Tongue (tissue), 2 donors: ENCODE measurements around the gene MGMT. TPM values are rescaled to one million over a fixed set of nuclear protein-coding genes. Genes with fewer than 3 reads are reported as not detected.

Source experiments
- DNase-seq: peaks from one replicate; pipeline ENCODE4 v3.0.0-alpha.2; 2015
- total RNA-seq: library from RNA; depleted of rRNA; stranded (reverse); fragments of >200 nt; gene quantifications from one replicate; pipeline ENCODE4 v1.2.3, GENCODE V29; 2014

Gene MGMT
- total RNA-seq, 1 donor from 2014 or later, result 37.8 TPM

DNA sequence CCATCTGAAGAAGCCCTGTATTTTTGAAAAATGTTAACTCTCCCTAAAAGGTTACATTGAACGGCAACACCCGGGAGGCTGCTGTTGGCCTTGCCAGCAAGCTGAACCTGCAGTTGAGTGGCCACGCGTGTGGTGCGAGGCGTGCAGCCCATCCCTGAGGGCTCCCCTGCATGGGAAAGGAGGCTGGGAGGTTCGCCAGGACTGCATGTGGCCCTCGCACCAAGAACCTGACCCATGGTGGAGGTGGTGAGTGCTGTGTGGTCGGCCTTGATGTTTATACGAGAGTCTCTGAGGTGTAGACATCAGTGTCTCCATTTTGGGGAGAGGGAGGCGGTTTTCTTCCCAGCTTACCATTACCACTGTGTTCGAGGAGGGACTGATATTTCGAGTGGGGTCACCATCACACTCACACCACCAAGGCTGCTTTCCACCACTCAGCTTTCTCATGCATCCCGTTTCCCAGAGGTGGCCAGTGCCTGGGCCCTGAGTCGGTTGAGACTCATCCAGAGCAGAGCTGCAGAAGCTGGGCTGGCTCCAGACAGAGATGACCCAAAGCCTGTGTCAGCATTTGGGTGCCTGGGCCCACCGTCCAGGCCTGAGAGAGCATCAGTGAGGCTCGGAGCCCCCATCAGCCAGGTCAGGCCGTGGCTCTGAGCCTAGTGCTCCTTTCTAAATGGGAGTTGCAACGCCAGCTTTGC is 274.4 kb downstream of the MGMT start:
- no peak for DNase-seq

DNA sequence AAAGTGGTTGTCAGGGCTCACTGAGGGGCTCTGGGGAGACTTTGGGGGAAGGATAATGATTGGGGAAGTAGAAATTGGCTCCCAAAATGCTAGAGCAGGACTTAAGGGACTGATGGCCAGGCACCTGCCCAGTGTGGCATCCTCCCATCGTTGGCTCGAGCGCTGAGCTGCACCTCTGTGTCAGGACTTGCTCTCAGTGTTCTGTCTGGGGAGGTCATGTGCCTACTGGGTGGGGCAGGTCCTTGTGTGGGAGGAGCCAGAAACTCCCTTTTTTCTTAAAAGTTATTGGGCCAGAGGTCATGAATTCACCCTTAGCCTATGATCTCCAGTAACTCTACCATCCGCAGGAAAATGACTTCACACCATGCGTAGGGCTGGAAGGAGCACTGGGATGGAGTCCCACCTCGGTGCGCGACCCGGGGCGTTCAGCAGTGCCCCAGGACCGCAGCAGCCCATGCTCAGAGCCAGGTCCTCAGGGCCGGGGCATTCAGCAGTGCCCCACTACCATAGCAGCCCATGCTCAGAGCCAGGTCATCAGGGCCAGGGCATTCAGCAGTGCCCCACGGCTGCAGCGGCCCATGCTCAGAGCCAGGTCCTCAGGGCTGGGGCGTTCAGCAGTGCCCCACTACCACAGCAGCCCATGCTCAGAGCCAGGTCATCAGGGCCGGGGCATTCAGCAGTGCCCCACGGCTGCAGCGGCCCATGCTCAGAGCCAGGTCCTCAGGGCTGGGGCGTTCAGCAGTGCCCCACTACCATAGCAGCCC is 275.1 kb downstream of the MGMT start:
- no peak for DNase-seq

DNA sequence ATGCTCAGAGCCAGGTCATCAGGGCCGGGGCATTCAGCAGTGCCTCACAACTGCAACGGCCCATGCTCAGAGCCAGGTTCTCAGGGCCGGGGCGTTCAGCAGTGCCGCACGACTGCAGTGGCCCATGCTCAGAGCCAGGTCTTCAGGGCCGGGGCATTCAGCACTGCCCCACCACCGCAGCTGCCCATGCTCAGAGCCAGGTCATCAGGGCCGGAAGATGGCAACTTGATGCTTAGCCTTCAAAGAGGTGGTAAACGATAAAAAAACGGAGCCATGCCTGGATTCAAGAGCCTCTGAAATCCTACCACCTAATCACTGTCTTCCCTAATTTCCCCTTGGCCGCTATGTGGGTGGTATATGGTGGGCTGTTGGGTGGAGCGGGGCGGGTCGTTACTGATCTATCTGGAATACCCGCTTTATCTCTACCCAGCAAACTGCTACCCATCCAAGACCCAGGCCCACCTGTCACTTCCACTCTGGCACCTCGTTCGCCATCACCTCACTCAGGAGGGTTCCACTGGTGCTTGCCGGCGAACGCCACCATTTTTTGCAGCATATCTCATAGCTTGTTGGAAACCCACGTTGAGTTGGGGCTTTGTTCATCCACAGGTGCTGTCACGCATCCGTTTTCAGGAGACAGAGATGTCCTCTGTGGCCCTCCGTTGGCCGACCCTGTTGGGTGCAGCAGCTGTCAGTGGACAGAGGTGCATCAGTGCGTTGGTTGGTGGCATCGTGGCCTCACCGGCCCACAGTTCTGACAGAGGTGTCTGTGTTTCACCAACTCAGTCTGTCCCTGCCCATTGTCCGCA is 275.9 kb downstream of the MGMT start:
- no peak for DNase-seq

DNA sequence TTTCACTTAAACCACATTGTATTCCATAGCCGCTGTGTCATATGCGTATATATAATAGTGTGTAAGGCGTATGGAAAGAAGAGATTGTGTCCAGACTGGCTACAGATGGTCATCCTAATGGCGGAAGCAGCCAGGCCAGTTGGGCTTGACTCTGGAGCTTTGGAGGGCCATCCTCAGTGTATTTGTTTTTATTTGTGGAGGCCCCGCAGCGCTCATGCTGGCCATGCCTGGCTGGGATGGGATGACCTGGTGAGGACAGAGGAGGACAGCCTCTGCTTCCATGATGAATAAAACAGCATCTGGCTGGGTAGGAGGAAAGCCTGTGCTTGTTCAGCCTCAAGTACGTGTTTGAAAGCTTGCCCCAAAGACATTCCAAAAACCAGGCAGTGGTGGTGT is 276.7 kb downstream of the MGMT start:
- DNase-seq, result no peak

DNA sequence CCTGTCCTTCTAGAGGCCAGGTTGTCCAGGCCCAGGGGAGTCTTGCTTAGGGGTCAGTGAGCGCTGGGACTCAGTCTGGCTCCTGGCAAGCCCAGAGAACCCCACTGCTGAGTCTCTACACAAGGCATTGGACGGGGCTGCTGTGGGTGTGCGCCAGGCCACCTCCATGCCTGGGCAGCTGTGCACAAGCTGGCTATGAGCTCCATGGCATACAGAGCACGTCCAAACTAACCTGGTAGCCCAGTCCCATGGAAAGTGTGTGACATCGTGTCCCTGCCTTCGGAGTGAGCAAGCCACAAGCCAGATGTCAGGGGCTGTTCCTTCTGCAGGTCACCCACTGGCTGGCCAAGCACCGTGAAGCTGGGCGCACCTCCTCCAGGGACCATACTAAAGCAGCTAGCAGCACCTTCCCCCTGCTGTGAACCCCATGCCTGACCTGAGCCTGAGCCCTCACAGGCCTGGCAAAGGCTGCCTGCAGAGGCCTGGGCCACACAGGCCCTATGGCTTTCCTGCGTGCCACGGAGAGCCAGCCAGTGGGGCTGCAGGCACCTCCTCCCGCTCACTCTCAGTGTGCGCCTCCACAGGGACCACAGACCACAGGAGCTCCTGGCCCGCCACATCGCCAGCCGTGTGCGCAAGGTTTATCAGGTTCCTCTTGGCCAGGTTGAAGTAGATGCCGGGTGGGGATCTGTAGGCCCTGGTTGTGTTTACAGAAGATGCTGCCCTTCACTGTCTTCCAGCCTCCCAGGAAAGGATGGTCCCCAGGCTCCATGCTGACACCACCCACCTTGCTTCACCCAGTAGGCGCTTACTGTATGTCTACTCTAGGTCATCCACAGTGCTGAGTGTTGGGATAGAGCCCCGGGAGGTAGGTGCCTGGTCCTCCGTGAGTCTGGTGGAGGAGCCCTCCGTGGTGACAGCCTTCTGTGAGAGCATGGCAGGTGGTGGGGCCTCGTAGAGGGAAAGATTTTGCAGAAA is 277.4 kb downstream of the MGMT start:
- DNase-seq, result no peak

DNA sequence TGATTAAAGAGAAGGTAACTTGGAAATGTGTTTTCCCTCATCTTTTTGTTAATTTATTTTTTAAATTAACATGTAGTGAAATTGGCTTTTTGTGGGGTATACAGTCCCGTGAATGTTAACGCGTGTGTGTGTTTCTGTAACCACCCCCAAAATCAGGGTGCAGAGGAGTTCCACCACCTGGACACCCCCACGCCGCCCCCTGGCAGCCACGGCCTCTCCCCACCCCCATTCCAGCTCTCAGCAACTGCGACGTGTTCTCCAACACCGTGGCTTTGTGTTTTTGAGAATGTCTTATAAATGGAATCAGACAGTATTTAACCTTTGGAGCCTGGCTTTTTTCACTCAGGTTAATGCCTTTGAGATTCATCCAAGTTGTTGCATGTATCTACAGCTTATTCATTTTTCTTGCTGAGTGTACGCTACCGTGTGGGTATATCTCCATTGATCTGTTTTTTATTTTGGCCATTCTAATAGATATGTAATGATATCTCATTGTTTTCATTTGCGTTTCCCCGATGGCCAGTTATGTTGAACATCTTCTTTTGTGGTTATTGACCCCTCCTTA is 278.2 kb downstream of the MGMT start:
- no peak for DNase-seq

DNA sequence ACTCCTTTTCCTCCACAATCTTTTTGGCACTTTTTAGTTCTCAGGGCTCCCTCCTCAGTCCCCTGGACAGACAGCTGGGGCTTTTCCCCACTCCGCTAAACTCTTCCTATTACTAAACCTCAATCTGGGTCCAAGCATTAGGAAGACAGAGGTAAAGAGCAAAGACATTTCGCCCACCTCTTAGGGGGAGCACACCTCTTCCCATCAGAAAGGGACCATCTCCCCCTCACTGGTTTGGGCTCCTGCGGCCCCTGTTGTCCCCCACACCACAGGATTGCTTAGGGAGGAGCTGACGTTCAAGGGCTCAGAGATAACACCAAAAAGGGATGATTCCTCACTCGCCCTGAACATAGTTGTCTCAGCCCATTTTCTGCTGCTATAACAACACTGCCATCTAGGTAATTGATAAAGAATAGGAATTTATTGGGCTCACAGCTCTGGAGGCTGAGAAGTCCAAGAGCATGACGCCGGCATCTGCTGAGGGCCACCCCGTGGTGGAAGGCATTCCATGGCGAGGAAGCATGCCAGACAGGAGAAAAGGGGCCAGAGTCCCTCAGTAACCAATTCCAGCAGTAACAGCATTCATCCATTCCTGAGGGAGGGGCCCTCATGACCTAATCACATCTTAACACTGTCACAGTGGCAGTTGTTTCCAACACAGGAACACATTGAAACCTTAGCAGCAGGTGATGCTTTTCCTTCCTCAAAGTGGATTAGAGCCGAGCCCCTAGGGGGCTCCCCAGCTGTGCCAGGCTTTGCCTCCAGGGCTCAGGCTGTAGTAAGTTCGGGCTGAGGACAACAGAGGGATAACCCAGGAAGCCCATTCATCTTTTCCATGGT is 287.4 kb downstream of the MGMT start:
- no peak for DNase-seq

DNA sequence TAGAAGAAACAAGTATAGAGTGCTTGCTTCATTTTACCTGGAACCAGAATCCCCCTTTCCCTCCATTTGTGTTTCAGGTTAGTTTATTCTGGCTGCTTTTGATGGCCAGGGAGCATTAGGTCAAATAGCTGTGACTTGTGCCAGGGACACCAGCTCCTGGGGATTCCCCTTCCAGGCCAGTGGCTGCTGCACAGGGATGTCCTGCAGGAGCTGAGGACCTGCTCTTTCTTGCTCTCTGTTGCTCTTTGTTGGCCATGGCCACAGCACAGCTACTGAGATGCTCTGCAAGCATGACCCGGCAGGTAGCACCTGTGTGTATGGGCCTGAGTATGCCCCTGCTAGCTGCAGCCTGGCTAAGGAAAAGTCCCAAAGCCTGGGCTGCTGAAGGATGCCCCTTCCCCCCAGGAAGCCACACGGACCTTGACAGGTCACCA is 288.1 kb downstream of the MGMT start:
- DNase-seq, result no peak

DNA sequence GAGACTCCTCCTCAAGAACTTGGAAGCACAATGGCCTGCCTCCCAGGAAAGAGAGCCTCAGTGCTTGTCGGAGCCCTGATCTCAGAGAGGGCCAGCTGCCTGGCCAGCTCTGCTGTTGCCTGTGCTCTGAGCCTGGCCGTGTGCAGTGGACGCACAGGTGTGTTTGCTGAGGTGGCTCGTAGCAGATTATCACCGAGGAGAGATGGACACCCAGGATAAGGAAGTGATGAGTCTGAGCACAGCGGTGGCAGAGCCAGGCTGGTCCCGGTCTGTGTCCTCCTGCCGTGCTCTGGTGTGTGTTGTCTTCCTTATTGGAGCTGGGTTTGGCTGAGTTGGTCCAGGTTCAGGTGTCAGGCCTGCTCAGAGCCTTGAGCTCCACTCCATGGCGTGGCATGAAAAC is 288.6 kb downstream of the MGMT start:
- DNase-seq, result no peak

DNA sequence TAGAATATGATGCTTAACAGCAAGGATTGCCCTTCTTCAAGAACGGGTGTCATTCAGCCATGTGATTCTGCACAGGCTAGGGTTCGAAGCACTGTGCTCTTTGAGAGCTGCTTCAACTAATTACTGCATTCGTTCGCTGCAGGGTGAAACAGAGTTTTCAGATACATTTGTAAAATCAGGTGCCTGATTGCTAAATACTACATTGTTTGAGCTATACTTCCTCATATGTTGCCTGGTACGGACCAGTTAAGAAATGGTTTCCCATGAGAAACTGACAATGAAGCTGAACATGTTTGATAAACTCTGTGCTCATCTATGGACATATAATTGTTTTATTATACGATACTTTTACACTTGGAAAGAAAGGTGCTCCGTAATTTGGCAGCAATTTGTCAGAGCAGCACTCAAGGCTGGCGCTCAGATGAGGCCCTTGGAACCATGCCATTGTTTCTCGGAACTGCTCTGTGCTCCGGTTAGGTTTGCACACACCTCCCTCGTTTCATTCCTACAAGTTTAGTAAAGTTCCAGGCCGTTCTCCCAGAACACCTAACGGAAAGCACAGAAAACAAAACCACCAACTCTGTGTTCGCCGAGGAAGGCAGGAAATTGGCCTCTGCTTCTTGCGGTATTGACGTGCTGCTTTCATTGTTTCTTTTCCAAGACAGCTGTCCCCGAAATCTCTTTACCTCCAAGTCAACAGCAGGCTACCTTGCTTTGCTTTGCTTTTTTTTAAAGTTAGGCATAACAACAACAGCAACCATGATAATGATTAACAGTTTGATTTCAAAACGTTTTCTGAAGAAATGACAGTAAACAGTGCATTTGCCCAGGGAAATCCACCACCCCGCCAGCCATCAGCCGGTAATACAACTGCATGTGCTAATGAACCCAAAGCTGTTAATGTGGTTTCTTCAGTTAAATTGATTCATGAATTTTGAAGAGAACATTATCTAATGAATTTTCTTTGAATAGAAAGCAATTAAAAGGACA is 290.2 kb downstream of the MGMT start:
- DNase-seq, result peak; percentile 75

DNA sequence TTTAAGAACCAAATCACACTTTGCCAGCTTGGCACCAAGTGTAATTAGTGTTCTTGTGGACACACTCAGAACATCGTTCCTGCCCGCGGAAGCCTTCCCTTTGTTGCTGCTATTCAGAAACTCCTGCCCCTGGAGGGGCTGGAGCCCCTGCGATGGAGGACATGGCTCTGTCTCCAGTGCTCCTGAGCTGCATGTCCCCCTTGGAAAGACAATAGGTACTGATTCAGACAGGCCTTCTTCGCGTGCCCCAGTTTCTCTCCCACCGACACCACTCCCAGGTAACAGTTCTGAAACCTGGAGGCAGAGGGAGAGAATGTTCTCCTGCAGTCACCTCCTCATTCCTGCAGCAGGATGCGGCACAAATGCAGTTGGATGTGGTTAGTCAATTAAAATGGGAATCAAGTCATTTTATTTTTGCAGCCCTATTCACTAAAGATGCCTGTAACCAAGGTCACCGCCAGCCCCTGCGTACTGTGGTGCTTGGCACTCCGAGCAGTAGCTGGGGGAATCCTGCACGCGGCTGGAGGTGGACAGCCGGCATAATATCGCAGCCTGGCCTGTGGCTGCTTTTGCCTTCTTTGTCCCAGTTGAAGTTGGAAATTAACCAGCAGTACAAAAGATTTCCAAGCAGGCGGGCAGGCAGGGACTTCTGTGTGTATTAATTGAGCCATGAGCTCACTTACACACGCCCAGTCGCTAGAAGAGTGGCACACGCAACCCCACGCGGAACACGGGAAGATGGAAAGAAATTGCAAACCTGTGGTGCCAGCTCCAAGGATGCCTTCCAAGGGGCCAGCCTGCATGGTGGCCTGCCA is 291.4 kb downstream of the MGMT start:
- DNase-seq, result no peak

DNA sequence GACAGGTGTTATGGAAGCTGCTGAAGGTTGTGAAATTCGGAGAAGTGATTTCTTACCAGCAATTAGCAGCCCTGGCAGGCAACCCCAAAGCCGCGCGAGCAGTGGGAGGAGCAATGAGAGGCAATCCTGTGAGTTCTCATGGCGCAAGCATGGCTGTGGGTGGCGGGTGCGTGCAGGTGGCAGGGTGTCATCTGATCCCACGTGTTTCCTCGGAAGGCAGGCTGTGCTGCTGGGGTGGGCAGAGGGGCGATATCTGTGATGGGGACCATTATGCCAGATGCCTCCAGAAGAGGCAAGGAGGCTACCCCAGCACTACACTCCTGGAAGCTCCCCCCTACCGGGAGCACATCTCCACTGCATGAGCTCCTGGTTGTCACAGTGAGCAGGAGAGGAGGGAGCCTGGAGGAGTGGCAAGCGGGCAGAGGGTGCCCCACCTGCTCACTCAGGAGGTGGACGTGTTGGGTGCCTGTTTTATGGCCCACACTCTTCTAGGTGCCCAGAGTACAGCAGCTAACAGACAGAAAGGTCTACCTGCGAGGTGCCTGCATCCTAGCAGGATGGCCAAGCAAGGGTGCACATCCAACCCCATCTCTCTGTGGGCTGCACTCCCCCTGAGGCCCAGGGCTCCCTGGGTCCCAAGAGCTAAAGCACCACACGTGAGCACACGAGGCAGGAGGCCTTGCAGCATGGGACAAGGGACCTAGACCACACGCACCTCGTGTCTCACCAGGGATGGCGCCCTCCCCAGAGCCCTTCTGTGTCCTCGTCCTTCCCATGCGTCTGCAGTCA is 292.4 kb downstream of the MGMT start:
- no peak for DNase-seq

DNA sequence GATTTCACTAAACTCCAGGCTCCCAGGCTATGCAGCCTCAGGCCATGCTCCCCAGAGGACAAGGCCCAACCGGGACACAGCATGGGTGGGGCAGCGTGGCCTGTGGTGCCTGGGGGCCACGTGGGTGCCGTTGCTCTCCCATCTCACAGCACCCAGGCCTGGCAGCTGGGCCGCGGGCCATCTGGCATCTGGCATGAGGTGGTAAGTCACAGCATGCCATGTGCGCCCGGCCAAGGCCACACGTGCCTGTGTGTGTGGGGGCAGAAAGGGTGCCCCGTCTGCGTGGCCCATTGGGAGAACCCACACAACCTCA is 292.9 kb downstream of the MGMT start:
- no peak for DNase-seq

DNA sequence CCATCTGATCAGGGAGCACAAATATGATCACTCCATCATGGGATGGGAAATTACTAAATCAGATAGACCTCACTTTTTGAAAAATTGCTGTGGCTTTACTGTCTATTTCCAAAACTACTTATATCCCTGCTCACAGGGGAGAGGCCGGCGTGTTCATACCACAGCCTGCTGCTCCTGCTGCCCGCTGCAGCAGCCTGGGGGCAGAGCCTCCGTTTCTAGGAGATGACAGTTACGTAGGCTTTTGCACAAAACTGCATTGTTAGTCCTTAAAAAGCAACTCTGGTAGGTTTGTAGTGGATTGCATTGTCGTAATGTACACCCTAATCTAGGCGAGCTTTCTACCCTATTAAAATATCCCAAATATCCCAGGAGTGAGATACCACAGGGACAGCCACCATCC is 293.4 kb downstream of the MGMT start:
- no peak for DNase-seq

DNA sequence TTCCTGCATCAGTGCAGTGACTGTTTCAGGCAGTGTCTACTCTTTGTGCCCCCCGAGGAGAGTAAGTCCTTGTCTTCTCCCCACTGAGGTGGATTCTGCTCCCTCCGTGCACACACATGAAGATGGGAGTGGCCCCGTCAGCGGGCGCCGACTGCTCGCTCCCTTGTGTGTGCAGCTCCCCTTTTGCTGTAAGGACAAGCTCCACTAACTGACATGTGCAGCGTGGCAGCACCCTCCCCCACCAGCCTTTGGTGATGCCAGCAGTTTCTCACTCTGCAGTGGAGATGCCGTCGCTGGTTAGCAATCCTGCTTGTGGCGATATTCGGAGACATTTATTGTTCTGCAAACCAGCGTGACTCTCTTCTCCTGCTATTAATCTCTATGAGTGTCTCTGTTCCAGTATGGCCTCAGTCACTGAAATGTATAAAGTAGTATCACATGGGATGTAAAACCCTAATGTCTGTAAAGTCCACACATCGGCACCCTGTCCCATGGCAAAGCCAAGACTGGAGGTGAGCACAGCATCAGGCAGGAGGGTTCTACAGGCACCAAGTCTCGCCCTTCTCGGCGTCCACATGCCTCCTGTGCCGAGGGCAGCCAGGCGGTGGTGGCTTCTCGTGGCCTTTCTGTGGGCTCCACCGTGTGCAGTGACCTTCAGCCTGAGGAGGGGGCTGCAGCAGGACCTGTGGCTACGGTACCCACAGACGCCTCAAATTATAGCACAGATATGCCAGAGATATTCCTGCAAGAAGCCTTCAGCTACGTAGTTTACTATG is 294.3 kb downstream of the MGMT start:
- no peak for DNase-seq

DNA sequence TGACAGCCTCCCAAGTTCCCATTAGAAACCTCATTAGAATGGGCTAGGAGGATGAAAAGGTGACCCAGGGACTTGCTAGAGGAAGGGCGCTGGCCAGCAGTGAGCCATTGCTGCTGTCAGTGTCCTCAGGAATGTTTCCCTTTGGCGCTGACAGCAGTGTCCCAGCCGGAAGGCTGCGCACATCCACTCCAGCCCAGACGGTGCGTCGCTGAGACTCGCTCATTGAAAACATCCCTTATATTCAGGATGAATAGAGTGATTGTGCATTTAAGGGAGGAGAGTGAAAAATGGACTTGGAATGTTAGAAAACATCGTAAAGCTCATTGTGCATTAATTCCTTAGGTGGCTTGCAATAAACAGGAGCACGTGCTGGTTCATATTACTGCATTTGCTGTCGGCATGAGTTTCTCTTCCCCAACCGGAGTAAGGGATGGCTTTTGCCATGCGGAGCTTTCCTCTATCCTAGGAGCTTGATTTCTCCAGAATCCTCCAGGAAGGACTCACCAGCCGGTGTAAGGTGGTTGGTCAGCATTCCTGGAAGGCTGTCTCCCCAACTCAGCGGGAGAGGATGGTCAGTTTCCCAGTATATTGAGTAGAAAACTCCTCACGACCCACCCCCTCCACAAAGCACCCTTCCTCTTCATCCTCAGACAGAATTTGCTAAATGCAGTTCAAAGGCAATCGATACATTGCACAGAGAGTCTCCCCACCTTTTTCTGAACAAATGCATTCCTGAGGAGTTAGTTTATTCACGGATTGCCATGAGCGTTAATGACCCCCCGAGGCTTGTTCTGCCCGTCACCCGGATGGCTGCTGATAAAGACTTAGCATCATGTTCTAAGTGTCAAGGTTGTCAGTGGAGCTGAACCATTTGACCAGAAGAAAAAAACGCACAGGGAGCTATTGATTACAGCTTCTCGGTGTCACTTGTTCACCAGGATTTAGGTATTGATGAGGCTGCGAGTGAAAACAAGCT is 295.2 kb downstream of the MGMT start:
- DNase-seq, result peak; percentile 29
